Measurements from ENCODE around the gene TNFRSF18. TPM values are rescaled to one million over a fixed set of nuclear protein-coding genes. Genes with fewer than 3 reads are reported as not detected.

TNFRSF18 gene
- total RNA-seq, 4 donors from 2014 or later = 0.44 to 2.8 (median 1.7) TPM; not detected in 1

DNA sequence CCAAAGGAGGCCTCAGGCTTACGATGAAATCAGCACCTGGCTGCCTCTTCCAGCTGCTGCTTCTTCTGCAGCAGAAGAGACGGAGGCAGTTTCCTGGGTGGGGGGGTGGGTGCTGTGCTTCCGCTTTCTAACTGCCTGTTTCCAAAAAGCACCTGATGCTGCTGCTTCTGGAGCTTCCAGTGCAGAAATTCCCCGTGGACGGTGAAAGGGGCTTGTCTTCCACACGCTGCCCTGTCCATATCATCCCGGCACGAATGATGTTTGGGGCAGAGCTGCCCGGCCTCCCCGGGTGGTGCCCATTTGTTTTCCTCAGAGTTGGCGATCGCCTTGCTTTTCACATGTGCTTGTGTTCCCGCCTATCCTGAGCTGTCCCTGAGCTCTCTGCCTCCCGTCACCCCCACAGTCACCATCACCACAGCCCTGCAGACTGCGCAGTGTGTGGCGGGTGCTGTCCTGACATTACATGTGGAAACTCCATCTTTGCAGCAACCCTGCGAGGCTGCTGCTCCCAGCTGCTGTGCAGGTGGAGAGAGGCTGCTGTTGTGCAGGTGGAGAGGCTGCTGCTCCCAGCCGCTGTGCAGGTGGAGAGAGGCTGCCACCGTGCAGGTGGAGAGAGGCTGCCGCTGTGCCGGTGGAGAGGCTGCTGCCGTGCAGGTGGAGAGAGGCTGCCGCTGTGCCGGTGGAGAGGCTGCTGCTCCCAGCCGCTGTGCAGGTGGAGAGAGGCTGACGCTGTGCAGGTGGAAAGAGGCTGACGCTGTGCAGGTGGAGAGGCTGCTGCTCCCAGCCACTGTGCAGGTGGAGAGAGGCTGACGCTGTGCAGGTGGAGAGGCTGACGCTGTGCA is 30.9 kb downstream of the TNFRSF18 start:
- ATAC-seq (ENCODE audit: low FRiP score) (no peak), DNase-seq (ENCODE audit: low spot score) (no peak)
- TF ChIP-seq, protein P1, sequence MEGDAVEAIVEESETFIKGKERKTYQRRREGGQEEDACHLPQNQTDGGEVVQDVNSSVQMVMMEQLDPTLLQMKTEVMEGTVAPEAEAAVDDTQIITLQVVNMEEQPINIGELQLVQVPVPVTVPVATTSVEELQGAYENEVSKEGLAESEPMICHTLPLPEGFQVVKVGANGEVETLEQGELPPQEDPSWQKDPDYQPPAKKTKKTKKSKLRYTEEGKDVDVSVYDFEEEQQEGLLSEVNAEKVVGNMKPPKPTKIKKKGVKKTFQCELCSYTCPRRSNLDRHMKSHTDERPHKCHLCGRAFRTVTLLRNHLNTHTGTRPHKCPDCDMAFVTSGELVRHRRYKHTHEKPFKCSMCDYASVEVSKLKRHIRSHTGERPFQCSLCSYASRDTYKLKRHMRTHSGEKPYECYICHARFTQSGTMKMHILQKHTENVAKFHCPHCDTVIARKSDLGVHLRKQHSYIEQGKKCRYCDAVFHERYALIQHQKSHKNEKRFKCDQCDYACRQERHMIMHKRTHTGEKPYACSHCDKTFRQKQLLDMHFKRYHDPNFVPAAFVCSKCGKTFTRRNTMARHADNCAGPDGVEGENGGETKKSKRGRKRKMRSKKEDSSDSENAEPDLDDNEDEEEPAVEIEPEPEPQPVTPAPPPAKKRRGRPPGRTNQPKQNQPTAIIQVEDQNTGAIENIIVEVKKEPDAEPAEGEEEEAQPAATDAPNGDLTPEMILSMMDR (IDR thresholded peaks at IDR 0.05) = no peak

DNA sequence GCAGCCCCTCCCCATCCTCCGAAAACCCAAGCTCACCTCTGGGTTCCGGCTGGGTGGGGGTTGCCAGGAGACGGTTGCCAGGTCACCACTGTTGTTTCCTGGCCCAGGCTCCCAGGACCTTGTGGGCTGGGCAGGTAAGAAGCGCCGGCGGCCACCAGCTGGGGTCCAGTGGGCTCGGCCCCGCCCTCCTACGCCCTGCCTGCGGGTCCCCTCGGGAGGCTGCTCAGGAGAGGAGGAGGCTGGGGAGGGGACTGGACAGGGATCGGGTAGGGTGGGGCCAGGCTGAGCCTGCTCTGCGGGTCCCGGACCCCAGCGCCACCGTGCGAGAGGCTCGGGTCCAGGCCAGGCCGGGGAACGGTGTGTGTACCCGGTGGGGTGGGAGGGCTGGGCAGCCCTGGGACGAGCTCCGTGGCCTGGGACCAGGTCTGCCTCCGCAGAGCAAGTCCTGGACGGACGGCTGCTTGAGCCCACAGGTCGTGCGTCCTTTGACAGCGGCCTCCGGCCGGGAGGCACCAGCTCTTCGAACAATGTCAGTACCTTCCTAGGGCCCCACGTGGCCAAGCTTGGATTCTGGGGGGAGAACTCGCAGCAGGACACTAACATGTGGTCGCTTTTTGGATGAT is 32.5 kb downstream of the TNFRSF18 start, which contains the start of gene TTLL10:
Gene TTLL10 (plus strand): TSS at position 88 of the 623 bp plus-strand sequence. CDS start 5,336 bp downstream, outside the sequence.
- DNase-seq (ENCODE audit: low spot score) (no peak), ATAC-seq (ENCODE audit: low FRiP score) (no peak)
- TF ChIP-seq, protein P1 (IDR thresholded peaks at IDR 0.05) = no peak

DNA sequence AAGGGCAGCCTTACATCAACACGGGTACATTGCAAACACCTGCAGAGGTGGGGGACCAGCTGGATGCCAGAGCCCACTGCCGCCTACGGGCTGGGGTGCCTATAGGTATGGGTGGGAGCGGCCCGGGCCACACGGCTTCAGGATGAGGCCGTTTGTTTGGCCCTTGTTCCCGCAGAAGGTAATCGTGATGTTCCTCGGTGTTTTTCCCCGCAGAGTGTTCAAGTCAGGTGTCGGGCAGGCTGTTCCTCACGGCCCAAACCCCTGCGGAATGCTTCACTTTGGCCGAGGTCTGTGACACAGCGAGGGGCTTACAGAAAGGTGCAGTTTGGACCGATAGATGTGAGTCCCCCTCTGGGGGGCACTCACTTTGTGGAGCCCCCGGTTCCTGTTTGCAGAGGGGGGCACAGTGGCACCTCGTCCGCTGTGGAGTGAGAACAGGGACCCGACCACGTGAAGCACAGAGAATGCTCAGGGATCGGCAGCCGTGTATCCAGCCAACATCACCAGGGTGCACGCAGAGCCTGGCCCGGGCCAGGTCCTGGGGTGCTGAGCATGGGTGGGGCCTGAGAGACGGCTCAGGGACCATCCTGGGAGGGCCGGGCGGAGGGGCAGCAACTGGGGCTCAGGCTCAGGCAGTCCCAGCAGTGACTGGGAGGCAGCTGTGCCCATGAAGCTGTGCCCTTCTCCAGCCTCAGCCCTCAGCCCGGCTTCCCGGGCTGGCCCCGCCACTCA is 33.2 kb downstream of the TNFRSF18 start:
- TF ChIP-seq, protein P1 (IDR thresholded peaks at IDR 0.05) = no peak
- no peak for DNase-seq (ENCODE audit: low spot score)
- ATAC-seq (ENCODE audit: low FRiP score) = no peak

DNA sequence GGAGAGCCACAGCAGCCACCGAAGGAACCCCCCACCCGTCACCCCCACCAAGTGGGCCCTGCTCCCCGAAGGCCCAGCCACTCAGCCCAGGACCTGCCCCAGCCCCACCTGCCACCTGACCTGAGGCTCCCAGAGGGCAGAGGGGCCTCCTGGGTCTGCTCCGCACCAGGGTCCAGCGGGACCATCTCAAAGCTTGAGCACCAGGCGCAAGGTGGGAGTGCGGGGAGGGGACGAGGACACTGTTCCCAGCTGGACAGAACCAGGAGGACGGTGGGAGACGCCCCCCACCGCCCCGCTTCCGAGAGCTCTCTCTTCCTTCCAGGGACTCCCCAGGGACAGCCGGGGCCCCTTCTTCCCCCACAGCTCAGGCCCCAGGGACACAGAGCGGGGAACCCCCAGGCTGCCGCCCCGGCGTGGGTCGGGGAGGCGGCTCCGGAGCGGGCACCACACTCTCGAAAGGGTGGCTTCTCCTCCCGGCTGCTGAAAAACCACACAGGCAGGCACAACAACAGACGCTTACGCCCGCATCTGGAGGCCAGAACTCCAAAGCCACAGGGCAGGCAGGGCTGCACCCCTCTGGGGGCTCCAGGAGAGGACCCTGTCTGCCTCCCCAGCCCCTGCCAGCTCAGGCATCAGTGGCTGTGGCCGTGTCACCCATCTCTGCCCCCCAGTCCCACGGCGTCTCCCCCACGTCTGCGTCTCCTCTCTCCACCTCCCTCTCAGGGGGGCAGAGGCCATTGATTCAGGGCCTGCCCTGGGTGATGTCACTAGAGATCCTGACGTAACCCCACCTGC is 34.6 kb downstream of the TNFRSF18 start:
- no peak for ATAC-seq (ENCODE audit: low FRiP score)
- TF ChIP-seq, protein P1 (IDR thresholded peaks at IDR 0.05) = no peak

DNA sequence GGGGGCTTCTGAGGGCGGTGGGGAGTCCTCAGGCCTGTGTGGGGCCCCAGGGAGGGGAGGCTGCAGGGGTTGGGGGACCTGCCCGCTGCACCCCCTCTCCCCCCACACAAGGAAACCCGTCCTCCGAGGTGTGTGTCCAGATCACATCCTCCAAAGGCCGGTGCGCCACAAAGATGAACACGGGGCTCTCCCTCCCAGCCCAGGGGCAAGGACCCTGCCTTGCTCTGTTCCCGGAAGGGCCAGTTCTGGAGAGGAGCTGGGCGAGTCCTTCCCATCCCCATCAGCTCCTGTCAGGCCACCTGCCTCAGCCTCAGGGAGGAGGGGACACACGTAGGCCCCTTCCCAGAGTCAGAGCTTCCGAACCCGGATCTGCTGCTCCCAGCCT is 35.2 kb downstream of the TNFRSF18 start:
- TF ChIP-seq, protein P1 (IDR thresholded peaks at IDR 0.05) = no peak
- DNase-seq (ENCODE audit: low spot score) (no peak), ATAC-seq (ENCODE audit: low FRiP score) (no peak)

More for the DNA sequence above, 34.6 kb downstream of the TNFRSF18 start:
- no peak for DNase-seq (ENCODE audit: low spot score)

Data from omental fat pad (tissue), 4 donors.